LoVo (cell line): Measurements from ENCODE around the gene ESYT3.

Source experiments
- DNase-seq: peaks from one replicate; pipeline ENCODE4 v3.0.0-alpha.2; 2016; ENCODE audit warnings: low spot score

The ESYT3 gene

DNA sequence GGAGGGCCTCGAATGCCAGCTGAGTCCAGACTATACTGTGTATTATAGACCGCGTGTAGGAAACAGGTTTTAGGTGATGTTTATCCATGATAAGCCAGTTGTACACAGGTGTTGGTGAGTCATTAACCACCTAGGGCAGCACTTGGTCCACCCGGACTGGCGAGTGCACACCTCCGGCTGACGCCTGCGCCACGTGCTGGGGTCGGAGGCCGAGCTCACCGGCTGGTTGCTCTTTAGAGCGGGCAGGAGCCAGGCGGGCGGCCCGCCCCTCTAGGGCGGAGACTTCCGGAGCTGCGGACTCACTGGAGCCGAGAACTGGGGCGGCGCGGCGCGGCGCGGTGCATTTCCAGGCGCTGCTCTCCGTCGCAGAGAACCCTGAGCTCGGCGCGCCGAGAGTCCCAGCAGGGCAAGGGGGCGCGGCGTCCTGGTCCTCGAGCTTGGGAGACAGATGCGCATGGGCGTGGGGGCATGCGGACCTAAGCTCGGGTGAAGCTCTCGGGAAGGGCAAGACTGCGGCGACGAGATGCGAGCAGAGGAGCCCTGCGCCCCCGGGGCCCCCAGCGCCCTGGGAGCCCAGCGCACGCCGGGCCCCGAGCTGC, at the start of gene ESYT3:
TSS of gene ESYT3 (plus strand) at position 341 of the 599 bp plus-strand sequence. CDS start at position 524, 183 bp downstream.
- DNase-seq: peak; percentile 49

DNA sequence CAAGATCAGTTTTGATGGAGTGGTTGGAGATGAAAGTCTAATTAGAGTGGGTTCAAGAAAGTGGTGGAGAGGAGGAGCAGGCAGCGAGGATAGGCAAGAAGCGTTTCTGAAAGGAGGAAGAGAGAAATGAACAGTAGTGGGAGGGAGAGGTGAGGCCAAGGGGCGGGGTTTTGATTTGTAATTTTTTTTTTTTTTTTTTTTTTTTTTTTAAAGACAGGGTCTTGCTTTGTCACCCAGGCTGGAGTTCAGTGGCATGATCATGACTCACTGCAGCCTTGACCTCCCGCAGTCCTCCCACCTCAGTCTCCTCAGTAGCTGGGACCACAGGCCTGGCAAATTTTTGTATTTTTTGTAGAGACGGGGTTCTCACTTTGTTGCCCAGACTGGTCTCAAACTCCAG, 49.4 kb upstream of the ESYT3 start:
- DNase-seq: no peak

DNA sequence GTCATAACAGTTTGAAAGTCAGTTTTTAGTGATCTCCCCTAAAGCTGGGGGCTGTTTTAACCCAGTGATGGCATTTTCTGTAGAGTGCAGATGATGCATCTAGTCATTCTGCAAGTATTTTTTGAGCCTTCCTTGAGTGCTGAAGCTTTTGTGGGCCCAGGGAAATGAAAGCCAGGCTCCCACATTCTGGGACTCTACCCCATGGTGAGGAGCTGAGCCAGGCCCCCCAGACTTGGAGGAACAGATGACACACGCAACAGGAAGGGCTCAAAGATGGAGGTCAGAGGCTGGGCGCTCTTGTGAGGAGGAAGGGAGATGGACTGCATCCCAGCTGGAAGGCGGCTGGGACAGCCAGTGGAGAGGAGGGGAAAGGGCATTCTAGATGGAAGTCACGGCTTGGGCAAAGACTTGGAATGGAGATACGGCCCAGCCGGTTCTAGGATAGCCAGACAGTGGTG, 45.2 kb upstream of the ESYT3 start:
- DNase-seq: no peak

- peak; percentile 58 for DNase-seq
Measured at GRCh38 chr3:138389841-138390581, 44.4 kb upstream of the ESYT3 start.

GRCh38 chr3:138390582-138390932, 43.9 kb upstream of the ESYT3 start:
- DNase-seq: no peak

DNA sequence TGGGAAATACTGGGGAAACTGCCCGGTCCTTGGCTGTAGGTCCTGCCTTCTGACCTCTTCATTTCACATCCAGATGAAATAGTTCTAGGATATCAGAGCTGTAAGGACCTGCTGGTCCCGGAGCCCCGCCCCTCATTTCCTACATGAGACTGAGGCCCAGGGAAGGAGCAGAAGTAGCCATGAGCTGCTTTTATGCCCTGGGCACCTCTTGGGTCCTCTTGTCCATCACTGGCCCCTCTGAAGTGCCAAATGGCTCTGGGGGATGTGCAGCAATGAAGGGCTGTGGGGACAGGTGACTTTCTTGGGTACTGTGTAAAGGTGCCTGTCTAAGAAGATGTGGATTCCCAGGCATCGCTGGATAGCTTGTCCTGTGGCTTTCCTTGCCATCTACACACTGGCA, 40.3 kb upstream of the ESYT3 start:
- DNase-seq: no peak

DNA sequence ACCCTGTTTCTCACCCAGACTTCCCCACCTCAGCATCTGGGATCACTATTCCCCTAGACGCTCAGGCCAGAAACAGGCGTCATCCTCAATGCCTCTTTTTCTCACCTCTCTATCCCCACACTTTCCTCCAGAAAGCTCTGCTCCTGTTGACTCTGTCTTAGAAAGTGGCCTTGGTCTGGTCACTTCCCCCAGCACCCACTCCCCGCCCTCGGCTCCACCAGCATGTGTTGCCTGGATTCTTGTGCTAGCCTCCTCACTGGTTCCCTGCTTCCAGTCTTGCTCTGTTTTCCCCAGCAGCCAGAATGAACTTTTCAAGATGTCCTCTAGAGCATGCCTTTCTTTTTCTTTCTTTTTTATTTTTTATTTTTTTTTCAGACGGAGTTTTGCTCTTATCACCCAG, 39.7 kb upstream of the ESYT3 start:
- no peak for DNase-seq

GRCh38 chr3:138395865-138396751, 38.3 kb upstream of the ESYT3 start:
- no peak for DNase-seq

DNA sequence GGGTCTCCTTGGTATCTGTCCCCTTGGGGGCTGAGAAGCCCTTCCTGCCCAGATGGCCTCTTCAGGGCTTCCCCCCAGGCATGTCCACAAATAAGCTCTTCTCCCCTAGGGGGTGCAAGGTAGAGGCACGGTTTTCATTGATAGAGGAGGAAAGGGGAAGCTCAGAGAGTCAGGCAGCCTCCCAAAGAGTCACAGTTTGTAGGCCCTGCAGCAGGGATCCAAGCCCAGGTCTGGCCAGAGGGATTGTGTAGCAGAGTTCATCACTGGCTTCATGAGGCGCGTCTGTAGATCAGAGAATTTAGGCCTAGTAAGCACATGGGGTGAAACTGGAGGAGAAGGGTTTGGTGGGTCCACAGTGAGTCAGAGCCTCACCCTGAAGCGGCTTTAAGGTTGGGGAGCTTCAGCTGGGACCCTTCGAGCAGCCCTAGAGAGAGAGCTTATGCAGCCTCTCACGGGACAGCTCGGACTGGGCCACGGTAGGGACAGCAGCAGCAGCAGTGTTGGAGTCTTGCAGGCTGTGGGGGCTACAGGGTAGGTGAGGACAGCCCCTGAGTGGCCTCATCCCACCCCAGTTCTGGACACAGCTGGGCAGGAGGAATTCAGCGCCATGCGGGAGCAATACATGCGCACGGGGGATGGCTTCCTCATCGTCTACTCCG, 37.5 kb upstream of the ESYT3 start:
- DNase-seq: no peak

DNA sequence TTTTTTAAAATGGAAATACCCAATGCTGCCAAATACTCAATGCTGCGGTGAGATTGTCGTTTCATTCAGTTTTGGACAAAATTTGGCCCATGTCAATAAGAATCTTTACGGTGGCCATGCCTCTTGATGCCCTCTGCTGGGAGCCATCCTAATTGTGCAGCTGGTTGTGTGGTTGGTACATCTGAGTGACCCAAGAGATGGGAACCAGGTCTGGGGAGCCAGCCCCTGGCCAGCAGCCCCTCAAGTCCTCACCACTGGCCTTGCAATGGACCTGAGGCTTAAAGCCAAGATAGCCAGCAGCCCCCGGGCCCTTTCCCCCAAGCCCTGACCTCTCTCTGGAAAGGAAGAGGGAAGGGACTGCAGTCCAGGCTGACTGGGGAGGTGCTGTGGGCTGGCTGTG, 36.4 kb upstream of the ESYT3 start:
- no peak for DNase-seq

DNA sequence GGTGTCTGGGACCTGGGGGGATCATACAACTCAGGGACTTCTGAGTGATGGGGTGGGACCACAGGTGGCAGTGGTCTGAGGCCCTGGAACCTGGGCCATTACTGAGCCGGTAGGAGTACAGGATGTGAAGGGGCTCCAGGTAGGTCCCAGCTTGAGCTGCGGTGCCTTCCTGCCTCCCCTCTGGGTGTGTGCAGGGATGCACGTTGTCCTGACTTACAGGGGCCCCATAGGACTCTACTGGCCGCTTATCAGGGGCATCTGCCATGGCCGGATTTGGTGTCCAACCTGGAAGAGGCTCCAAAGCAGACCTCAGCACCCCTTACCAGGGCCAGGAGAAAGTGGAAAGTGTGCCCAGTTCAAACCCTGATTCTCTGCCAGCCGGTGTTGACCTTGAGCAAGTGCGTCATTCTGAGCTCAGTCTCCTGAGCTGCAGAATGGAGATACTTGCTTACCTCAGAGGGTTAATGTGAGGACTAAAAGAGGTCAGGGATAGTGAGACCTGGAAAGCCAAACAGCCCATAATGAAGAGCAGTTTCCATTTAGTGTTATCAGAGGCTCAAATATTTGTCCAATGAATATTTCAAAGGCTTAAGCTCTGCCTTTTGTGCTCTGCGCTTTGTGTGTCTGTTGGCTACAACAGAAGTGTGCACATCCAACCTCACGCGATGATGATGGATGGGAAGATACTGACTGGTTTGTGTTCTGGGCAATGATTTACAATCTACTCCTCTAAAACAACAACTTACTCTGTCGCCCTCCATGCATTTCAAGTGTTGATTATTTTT, 35.4 kb upstream of the ESYT3 start:
- no peak for DNase-seq

GRCh38 chr3:138399766-138400165, 34.6 kb upstream of the ESYT3 start:
- DNase-seq: no peak

DNA sequence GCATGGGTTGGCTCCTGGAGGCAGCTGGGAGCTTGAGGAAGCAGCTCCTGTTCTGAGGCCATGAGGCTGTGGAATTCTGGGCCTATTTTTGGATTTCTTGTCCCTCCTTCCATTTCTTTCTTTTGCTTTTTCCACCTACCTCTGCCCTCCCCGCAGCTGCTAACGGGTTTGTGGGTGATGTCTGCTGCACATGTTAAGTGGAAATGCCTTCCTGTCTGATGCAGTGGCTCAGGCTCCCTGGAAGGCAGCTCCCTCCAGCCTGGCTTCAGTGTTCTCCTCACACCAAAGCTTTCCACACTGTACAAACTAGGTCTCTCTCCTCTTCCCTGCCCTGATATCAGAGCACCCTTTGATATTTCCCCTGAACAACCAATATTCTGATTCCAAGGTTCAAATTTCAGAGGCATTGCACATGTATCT, 33.8 kb upstream of the ESYT3 start:
- no peak for DNase-seq

DNA sequence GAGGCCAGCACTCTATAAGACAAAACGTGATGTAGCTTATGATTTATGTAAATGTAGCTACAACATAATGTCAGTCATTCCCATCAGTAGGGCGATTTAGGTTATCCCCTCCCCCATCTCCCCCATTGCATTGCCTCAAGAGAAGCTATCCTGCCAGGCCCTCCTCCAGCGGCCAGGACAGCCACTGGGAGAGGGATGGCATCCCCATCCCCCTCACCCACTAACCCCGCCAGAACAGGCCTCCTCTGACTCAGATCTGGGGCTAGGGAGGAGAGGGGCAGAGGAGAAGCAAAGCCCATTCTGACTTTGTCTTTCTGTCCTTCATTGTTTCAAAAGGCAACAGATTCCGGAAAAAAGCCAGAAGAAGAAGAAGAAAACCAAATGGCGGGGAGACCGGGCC, 32.6 kb upstream of the ESYT3 start:
- DNase-seq: no peak

DNA sequence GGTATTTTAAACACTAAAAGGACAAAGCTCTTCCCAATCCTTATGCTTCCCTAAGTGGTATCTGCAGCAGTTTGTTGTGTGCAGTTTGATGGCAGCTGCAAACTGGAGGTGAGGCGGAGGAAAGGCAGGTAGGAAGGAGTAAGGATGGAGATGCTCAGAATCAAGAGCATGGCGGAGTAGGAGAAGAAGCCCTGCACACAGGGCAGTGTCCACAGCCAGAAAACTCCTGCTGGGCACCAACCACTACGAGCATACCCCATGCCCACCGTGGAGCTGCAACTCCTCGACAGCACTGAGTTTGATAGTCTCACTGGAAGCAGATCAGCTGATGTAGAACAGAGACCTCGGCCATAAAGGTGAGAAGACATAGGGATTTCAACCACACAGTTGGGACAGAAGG, 30.3 kb upstream of the ESYT3 start:
- DNase-seq: no peak

- no peak for DNase-seq
Measured at GRCh38 chr3:138405001-138405400, 29.4 kb upstream of the ESYT3 start.

DNA sequence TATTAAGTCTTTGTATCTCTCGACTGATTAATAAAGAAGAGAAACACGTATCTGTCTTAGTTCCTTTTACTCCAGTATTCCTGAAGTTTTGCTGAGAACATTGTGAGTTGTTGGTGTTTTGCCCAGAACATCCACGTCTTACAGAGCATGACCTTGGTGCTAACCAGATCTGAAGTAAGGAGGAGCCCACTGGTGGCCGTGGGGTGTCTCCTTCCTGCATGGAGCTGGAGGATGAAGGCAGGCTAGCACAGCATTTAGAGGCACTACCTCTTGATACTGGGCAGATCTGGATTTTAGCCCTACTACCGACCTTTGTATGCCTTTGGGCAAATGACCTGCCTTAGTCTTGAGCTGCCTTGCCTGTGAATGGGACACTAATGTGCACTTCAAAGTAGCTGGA, 28.9 kb upstream of the ESYT3 start:
- no peak for DNase-seq

GRCh38 chr3:138406606-138407005, 27.8 kb upstream of the ESYT3 start:
- no peak for DNase-seq

- DNase-seq: no peak
Measured at GRCh38 chr3:138407236-138407907, 27.0 kb upstream of the ESYT3 start.

GRCh38 chr3:138408751-138409570, 25.5 kb upstream of the ESYT3 start:
- DNase-seq: no peak
